ENCODE data around the gene CELF4. TPM values are rescaled to one million over a fixed set of nuclear protein-coding genes. Genes with fewer than 3 reads are reported as not detected.

CELF4 gene
- total and polyA plus RNA-seq, 2 of the 4 experiments (the other 2 are of a cell fraction), result not detected

DNA sequence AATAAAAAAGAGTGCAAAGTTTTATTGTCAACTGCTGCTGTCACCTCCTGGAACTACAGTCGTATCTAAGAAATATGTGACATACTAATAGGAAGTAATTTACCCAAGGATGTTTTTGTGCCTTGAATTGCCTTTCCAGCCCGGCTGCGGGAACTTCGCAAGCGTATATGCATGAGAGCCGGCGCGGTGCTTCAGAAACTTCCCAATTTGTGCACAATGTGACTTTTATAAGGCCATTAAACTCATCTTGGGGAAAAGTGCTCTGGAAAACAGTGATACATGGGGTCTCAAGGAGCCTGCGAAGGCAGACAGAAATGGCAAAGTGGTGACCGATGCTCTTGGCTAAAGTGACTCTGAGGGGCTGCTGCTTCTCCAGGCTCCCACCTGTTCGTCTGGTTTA, 41.7 kb upstream of the CELF4 start:
- no peak overlapping the region for H3K56ac ChIP-seq (ENCODE audit: extremely low read depth, insufficient read depth, low read length)
- H3K4me1 ChIP-seq (ENCODE audit: control insufficient read depth, insufficient read depth, low read length), result no peaks in the 10 kb centered on the region
- no peak overlapping the region for H2AFZ ChIP-seq (replicated peaks; ENCODE audit: low read length, poor library complexity)
- ChIA-PET CTCF (no interaction called here), POLR2A (ENCODE audit: unreplicated experiment) (no interaction called here)
- no peak overlapping the region for H4K91ac ChIP-seq (ENCODE audit: insufficient read depth, low read depth, low read length)
- H3K23ac ChIP-seq (ENCODE audit: low read depth, low read length), result no peak overlapping the region
- no peak overlapping the region for H2BK15ac ChIP-seq (ENCODE audit: low read depth, low read length)
- H4K8ac ChIP-seq (ENCODE audit: low read depth in 2 of 2, low read length in 2 of 2), result no peak overlapping the region
- BruUV-seq (replicated peaks), result no TSS peak
- H3K9me1 ChIP-seq (ENCODE audit: insufficient read depth, low read length), result no peaks in the 10 kb centered on the region
- H3K14ac ChIP-seq (replicated peaks; ENCODE audit: low read depth, low read length), result no peak overlapping the region
- WGBS, 2 experiments (ENCODE audit: extremely low coverage in 2 of 2, insufficient read length in 1 of 2), result 73% methylated on average over 3 of the region's 11 CpGs; no CpG with 5 or more reads in 1 of the 2 experiments
- no peak overlapping the region for H3K4me2 ChIP-seq (ENCODE audit: low read depth, low read length)
- ATAC-seq (ENCODE audit: low read depth) (no peak), DNase-seq (no peak)
- H3K27ac ChIP-seq (ENCODE audit: insufficient read depth, low read length), result no peak overlapping the region
- no peak overlapping the region for H3K9ac ChIP-seq (ENCODE audit: low read depth, low read length)
- H3K27me3 ChIP-seq (ENCODE audit: control insufficient read depth, insufficient read depth, low read length), result no peaks in the 10 kb centered on the region
- H4K5ac ChIP-seq (ENCODE audit: low read depth, low read length), result no peak overlapping the region
- no peak overlapping the region for H3K4ac ChIP-seq (ENCODE audit: low read depth, low read length)
- H3K36me3 ChIP-seq (ENCODE audit: control insufficient read depth, insufficient read depth, low read length), result no peaks in the 10 kb centered on the region
- dilution Hi-C loops (cut with HindIII; ENCODE audit: low sequenced_read_pairs, unreplicated experiment) (no loop called here), in situ Hi-C loops (cut with MboI; ENCODE audit: low sequenced_read_pairs) (no loop called here), intact Hi-C loops (cut with micrococcal nuclease) (no loop called here)
- H2AK9ac ChIP-seq (replicated peaks; ENCODE audit: low read depth, low read length, poor library complexity), result no peak overlapping the region
- no peak overlapping the region for H2AK5ac ChIP-seq (ENCODE audit: low read depth, low read length)
- H2BK120ac ChIP-seq (ENCODE audit: low read depth, low read length), result no peak overlapping the region
- H2BK20ac ChIP-seq (ENCODE audit: low read depth, low read length), result no peak overlapping the region
- no peaks in the 10 kb centered on the region for H3K79me1 ChIP-seq (ENCODE audit: low read depth in 1 of 2, low read length in 2 of 2)
- H4K20me1 ChIP-seq (ENCODE audit: insufficient read depth, low read length), result no peaks in the 10 kb centered on the region
- H3K18ac ChIP-seq (ENCODE audit: low read depth, low read length), result no peak overlapping the region
- TF ChIP-seq MAZ (IDR thresholded peaks at IDR 0.05; ENCODE audit: borderline replicate concordance, low read depth, low read length), result no peak
- TF ChIP-seq MXI1 (IDR thresholded peaks at IDR 0.05; ENCODE audit: borderline replicate concordance, low read depth, low read length), result no peak
- TF ChIP-seq, protein P1, sequence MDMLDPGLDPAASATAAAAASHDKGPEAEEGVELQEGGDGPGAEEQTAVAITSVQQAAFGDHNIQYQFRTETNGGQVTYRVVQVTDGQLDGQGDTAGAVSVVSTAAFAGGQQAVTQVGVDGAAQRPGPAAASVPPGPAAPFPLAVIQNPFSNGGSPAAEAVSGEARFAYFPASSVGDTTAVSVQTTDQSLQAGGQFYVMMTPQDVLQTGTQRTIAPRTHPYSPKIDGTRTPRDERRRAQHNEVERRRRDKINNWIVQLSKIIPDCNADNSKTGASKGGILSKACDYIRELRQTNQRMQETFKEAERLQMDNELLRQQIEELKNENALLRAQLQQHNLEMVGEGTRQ (IDR thresholded peaks at IDR 0.05; ENCODE audit: low read depth, low read length), result no peak
- TF ChIP-seq POLR2A (IDR thresholded peaks at IDR 0.05; ENCODE audit: low read depth, low read length), result no peak
- TF ChIP-seq CHD1 (IDR thresholded peaks at IDR 0.05; ENCODE audit: low read depth, low read length), result no peak
- TF ChIP-seq, protein P2, sequence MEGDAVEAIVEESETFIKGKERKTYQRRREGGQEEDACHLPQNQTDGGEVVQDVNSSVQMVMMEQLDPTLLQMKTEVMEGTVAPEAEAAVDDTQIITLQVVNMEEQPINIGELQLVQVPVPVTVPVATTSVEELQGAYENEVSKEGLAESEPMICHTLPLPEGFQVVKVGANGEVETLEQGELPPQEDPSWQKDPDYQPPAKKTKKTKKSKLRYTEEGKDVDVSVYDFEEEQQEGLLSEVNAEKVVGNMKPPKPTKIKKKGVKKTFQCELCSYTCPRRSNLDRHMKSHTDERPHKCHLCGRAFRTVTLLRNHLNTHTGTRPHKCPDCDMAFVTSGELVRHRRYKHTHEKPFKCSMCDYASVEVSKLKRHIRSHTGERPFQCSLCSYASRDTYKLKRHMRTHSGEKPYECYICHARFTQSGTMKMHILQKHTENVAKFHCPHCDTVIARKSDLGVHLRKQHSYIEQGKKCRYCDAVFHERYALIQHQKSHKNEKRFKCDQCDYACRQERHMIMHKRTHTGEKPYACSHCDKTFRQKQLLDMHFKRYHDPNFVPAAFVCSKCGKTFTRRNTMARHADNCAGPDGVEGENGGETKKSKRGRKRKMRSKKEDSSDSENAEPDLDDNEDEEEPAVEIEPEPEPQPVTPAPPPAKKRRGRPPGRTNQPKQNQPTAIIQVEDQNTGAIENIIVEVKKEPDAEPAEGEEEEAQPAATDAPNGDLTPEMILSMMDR (conservative IDR thresholded peaks at IDR 0.05; ENCODE audit: low read depth, low read length), result no peak
- no peak for TF ChIP-seq SMC3 (IDR thresholded peaks at IDR 0.05; ENCODE audit: low read depth, low read length)
- TF ChIP-seq, protein P3, sequence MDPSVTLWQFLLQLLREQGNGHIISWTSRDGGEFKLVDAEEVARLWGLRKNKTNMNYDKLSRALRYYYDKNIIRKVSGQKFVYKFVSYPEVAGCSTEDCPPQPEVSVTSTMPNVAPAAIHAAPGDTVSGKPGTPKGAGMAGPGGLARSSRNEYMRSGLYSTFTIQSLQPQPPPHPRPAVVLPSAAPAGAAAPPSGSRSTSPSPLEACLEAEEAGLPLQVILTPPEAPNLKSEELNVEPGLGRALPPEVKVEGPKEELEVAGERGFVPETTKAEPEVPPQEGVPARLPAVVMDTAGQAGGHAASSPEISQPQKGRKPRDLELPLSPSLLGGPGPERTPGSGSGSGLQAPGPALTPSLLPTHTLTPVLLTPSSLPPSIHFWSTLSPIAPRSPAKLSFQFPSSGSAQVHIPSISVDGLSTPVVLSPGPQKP (IDR thresholded peaks at IDR 0.05; ENCODE audit: borderline replicate concordance, low read depth, low read length), result no peak
- TF ChIP-seq CEBPB (IDR thresholded peaks at IDR 0.05; ENCODE audit: low read depth, low read length), result no peak
- H3K9me3 ChIP-seq (ENCODE audit: control insufficient read depth, insufficient read depth, low read length), result peaks cover 2% of the 10 kb centered on the region; the same call in 1 of the 2 replicates
- no peak overlapping the region for H3K4me3 ChIP-seq (ENCODE audit: insufficient read depth, low read depth, low read length)
- H2BK5ac ChIP-seq (ENCODE audit: low read depth, low read length, poor library complexity, severe bottlenecking), result no peak overlapping the region
